Activated CD8-positive, alpha-beta memory T cell treated with anti-CD3 and anti-CD28 coated beads for 48 hours (primary cell): ENCODE results near the gene SLC2A3.
A peak's percentile ranks its signal among the peaks of the same experiment; 100 is the strongest.
"Not testable (repeated sequence)": the region's sequence is repeated elsewhere in the genome, so short reads cannot be mapped to it uniquely, and the experiment has no call there.

Source experiments
- DNase-seq, 3 experiments: peaks; one replicate each; pipeline ENCODE4 v3.0.0-alpha.2; 2020; ENCODE audit warnings: low read depth in 2 of 3, low spot score in 2 of 3

SLC2A3 gene

GRCh38 chr12:7935590-7936581 is at the start of gene SLC2A3:
TSS of gene SLC2A3 (minus strand) at chr12:7936187. CDS start at chr12:7936034, 153 bp downstream.
- peak in 2 of 3 experiments; percentile 54 to 75 for DNase-seq

DNA sequence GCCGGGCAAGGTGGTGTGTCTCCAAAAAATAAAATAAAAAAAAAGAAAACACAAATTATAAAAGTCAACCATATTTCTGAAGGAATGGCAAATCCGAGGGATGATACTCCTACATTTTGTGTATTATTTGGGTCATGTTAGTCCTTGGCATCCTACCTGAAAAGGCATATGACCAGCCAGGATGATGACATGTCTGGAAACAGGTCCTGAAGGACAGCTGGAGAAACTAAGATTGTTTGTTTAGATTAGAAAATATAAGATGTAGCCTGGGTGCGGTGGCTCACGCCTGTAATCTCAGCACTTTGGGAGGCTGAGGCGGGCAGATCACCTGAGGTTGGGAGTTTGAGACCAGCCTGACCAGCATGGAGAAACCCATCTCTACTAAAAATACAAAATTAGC is 48.9 kb upstream of the SLC2A3 start:
- DNase-seq, result no peak

- DNase-seq, result not testable (repeated sequence)
Observed at GRCh38 chr12:7983460-7983859, 47.5 kb upstream of the SLC2A3 start.

DNA sequence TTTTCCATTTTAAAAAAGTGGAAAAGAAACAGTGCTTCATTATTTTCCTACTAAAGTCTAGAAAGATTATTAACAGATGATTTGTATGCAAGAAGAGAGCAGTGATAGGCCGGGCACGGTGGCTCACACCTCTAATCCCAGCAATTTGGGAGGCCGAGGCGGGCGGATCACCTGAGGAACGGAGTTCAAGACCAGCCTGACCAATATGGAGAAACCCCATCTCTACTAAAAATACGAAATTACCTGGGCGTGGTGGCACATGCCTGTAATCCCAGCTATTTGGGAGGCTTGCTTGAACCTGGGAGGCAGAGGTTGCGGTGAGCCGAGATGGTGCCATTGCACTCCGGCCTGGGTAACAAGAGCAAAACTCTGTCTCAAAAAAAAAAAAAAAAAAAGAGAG is 47.0 kb upstream of the SLC2A3 start:
- not testable (repeated sequence) for DNase-seq

GRCh38 chr12:7982332-7982735 is 46.3 kb upstream of the SLC2A3 start:
- not testable (repeated sequence) for DNase-seq

- DNase-seq, result no peak
Observed at GRCh38 chr12:7981446-7981845, 45.5 kb upstream of the SLC2A3 start.

DNA sequence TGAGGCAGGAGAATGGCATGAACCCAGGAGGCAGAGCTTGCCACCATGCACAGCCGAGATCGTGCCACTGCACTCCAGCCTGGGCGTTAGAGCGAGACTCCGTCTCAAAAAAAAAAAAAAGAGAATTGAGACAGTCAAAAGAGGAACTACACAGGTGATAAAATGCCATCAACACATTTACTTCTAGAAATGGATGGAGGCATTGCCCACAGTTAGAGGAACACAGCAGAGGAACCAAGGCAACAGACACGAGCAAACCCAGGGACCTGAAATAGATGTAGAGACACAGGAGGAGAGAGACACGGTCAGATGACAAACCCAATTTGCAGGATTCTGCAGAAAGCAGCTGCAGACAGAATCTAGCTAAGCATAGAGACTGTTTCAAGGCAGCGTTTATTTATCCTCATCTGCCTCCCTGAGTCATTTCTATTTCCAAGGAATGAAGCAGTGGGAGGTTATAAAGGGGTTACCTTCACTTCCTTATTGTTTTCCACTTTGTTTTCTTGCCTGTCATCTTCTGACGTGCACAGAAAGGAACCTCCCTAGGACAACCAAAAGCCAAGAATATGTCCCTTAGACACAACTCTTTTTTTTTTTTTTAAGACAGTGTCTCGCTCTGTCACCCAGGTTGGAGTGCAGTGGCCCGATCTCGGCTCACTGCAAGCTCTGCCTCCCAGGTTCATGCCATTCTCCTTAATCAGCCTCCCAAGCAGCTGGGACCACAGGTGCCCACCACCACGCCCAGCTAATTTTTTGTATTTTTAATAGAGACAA is 41.6 kb upstream of the SLC2A3 start:
- not testable (repeated sequence) for DNase-seq

GRCh38 chr12:7973457-7973825 is 37.5 kb upstream of the SLC2A3 start:
- DNase-seq, result no peak

DNA sequence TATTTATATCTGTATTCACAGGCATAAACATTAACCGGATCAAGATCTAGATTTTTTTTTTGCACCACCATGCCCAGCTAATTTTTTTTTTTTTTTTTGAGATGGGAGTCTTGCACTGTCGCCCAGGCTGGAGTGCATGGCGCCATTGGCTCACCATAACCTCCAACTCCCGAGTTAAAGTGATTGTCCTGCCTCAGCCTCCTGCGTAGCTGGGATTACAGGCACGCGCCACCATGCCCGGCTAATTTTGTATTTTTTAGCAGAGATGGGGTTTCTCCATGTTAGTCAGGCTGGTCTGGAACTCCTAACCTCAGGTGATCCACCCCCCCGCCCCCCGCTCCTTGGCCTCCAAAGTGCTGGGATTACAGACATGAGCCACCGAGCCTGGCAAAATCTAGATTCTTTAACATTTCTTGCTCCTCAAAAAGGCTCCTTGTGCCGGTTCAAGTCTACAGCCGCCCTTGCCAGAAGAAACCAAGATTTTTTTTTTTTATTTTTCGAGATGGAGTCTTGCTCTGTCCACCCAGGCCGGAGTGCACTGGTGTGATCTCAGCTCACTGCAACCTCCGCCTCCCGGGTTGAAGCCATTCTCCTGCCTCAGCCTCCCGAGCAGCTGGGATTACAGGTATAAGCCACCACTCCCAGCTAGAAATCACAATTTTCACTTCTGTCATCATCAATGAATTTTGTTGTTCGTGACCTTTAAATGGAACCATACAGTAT is 36.9 kb upstream of the SLC2A3 start:
- no peak for DNase-seq

DNA sequence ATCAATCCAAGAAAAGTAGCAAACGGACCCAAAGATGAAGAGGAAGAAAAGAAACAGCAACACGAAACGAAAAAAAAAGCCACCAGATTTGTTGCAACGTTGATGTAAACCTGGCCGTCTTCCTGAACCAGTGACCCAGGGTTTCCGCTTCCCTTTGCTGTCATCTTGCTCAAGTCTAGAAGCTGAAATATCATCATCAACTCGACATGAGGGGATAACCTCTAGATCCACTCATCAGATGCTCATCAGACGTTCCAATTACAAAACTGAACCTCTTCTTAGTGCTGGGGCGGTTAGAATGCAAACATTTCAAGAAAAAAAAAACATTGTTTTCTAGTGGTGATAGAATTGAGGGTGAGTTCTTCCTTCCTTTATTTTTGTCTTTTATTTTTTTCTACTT is 36.3 kb upstream of the SLC2A3 start:
- not testable (repeated sequence) for DNase-seq

- not testable (repeated sequence) for DNase-seq
Observed at GRCh38 chr12:7971765-7972164, 35.8 kb upstream of the SLC2A3 start.

GRCh38 chr12:7970475-7971252 is 34.7 kb upstream of the SLC2A3 start:
- DNase-seq, result peak; percentile 75 to 92 (median 81)

DNA sequence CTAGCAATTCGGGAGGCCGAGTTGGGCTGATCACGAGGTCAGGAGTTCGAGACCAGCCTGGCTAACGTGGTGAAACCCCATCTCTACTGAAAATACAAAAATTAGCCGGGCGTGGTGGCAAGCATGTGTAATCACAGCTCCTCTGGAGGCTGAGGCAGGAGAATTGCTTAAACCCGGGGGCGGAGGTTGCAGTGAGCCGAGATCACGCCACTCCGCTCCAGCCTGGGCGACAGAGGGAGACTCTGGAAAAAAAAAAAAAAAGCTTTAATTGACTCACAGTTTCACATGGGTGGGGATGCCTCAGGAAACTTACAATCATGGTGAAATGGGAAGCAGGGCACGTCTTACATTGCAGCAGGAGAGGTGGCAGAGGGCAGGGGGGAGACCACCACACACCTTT is 30.6 kb upstream of the SLC2A3 start:
- no peak for DNase-seq

DNA sequence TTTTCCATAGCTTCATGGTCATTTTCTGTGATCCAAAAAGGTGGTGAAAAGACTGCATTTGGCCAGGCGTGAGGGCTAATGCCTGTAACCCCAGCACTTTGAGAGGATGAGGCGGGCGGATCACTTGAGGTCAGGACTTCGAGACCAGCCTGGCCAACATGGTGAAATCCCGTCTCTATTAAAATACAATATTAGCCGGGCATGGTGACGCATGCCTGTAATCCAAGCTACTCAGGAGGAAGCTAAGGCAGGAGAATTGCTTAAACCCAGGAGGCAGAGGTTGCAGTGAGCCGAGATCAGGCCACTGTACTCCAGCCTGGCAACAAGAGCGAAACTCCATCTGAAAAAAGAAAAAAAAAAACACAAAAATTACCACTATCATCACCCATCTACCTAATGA is 28.7 kb upstream of the SLC2A3 start:
- DNase-seq, result not testable (repeated sequence)

DNA sequence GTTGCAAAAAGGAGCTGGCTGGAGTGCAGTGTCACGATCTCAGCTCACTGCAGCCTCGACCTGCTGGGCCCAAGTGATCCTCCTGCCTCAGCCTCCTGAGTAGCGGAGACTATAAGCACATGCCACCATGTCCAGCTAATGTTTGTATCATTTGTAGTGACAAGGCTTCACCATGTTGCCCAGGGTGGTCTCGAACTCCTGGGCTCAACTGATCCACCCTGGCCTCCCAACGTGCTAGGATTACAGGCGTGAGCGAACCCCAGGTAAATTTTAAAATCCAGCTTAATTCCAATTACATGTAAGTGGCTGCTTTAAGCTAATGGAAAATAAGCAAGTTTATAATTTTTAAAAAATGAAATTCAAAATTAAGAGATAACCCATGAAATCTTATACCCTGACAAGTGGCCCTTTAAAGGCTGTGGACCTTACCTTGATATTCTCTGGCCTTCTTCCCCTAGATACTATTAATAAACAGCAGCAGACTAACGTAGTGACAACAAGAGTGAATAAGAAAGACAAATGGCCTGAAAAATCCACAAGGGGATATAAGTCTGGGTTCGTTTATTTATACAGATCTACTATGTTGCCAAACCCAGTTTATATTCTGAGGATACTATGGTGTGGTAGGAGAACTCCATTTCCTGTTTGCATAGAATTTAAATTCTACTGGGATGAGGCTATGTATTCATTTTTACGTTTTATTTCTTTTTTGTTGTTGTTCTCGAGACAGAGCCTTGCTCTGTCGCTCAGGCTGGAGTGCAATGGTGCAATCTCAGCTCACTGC is 25.6 kb upstream of the SLC2A3 start:
- no peak for DNase-seq

GRCh38 chr12:7959701-7960121 is 23.7 kb upstream of the SLC2A3 start:
- peak in 1 of 3 experiments; percentile 32 for DNase-seq

GRCh38 chr12:7959278-7959677 is 23.3 kb upstream of the SLC2A3 start:
- DNase-seq, result no peak

DNA sequence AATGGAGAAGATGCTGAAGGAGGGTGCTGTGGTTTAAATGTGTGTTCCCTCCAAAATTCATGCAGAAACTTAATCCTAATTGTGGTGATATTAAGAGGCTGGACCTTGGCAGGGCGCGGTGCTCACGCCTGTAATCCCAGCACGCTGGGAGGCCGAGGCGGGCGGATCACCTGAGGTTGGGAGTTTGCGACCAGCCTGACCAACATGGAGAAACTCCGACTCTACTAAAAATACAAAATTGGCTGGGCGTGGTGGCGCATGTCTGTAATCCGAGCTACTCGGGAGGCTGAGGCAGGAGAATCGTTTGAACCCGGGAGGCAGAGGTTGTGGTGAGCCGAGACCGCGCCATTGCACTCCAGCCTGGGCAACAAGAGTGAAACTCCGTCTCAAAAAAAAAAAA is 18.9 kb upstream of the SLC2A3 start:
- not testable (repeated sequence) for DNase-seq

GRCh38 chr12:7954418-7954817 is 18.4 kb upstream of the SLC2A3 start:
- not testable (repeated sequence) for DNase-seq

DNA sequence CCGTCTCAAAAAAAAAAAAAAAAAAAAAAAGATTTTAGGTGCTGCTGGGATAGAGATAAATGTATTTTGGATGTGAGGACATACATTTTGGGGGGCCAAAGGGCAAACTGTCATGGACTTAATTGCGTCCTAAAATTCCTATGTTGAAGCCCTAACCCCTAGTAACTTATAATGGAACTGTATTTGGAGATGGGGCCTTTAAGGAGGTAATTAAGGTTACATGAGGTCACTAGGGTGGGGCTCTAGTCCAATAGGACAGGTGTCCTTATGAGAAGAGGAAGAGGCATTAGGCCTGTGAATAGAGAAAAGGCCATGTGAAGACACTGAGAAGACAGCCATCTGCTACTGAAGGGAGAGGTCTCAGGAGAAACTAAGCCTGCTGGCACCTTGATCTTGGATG is 17.9 kb upstream of the SLC2A3 start:
- not testable (repeated sequence) for DNase-seq
